22Rv1 (cell line): ENCODE measurements around the gene IMPDH1.

Experiments used
- ZFX ChIP-seq: fragments of 450-650 bp; IDR thresholded peaks from 2 replicates; pipeline ENCODE4 v1.6.1; 2017; ENCODE audit warnings: antibody characterized with exemption, borderline replicate concordance
- TF ChIP-seq, protein P1 (sequence below): fragments of 450-650 bp; IDR thresholded peaks from 2 replicates; pipeline ENCODE4 v1.5.1; 2017; ENCODE audit warnings: mild to moderate bottlenecking

DNA sequence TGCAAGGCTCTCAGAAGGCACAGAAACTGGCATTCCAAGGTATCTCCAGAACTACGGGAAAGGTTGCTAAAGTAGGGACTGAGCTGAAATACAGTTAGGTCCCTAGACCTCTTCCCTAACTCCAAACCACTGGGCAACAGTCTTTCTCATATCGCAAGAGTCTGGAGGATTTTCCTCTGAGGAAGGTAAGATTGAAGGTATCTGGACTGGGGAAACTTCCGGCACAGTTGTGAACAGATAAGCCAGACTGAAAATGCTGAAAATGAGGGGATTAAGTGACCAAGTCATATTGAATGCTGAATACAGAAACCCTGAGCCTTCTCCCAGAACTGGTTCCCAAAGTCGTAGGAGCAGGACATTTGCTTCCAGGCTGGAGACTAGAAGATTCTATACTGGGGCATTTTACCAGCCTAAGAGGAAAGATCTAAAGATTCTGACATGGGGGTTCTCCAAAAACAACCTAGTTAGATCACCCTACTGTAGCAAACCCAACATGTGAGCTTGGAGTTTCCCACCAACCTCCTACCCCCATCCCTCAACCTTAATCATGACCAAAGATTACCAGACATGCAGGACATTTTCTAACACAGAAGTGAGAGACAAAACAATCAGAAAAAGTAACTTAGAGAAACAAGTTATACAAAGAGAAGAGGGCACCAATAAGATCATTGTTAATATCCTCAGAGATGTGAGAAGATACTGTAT lies 45.5 kb downstream of the IMPDH1 start:
- TF ChIP-seq, protein P1, sequence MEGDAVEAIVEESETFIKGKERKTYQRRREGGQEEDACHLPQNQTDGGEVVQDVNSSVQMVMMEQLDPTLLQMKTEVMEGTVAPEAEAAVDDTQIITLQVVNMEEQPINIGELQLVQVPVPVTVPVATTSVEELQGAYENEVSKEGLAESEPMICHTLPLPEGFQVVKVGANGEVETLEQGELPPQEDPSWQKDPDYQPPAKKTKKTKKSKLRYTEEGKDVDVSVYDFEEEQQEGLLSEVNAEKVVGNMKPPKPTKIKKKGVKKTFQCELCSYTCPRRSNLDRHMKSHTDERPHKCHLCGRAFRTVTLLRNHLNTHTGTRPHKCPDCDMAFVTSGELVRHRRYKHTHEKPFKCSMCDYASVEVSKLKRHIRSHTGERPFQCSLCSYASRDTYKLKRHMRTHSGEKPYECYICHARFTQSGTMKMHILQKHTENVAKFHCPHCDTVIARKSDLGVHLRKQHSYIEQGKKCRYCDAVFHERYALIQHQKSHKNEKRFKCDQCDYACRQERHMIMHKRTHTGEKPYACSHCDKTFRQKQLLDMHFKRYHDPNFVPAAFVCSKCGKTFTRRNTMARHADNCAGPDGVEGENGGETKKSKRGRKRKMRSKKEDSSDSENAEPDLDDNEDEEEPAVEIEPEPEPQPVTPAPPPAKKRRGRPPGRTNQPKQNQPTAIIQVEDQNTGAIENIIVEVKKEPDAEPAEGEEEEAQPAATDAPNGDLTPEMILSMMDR: no peak
- TF ChIP-seq ZFX: no peak
